ENCODE data around the gene GOLGA2. TPM values are rescaled to one million over a fixed set of nuclear protein-coding genes. Genes with fewer than 3 reads are reported as not detected.

GOLGA2 gene
- total and polyA plus RNA-seq, 2 of the 13 experiments (the other 11 are each of a cell fraction or from before 2014, with no cell fraction given) = 45.3 to 45.8 TPM

GRCh38 chr9:128296340-128297220, 20.8 kb upstream of the GOLGA2 start (continued):
- TF ChIP-seq, protein P1, sequence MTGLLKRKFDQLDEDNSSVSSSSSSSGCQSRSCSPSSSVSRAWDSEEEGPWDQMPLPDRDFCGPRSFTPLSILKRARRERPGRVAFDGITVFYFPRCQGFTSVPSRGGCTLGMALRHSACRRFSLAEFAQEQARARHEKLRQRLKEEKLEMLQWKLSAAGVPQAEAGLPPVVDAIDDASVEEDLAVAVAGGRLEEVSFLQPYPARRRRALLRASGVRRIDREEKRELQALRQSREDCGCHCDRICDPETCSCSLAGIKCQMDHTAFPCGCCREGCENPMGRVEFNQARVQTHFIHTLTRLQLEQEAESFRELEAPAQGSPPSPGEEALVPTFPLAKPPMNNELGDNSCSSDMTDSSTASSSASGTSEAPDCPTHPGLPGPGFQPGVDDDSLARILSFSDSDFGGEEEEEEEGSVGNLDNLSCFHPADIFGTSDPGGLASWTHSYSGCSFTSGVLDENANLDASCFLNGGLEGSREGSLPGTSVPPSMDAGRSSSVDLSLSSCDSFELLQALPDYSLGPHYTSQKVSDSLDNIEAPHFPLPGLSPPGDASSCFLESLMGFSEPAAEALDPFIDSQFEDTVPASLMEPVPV (CRISPR knock-in tag; IDR thresholded peaks at IDR 0.05) = no peak
- TF ChIP-seq ATF4 (CRISPR knock-in tag; IDR thresholded peaks at IDR 0.05) (no peak), ZNF230 (CRISPR knock-in tag; IDR thresholded peaks at IDR 0.05) (no peak), LCORL (IDR thresholded peaks at IDR 0.05) (no peak), LCORL (CRISPR knock-in tag; IDR thresholded peaks at IDR 0.05) (no peak), GATAD2A (CRISPR knock-in tag; IDR thresholded peaks at IDR 0.05) (peak; percentile 72), MIER3 (CRISPR knock-in tag; IDR thresholded peaks at IDR 0.05; ENCODE audit: borderline replicate concordance) (no peak), RARG (CRISPR knock-in tag; IDR thresholded peaks at IDR 0.05; ENCODE audit: low read depth) (no peak), ARID2 (CRISPR knock-in tag; IDR thresholded peaks at IDR 0.05; ENCODE audit: borderline replicate concordance) (no peak), SYNCRIP (IDR thresholded peaks at IDR 0.05; ENCODE audit: insufficient read depth, low read depth, low read length) (no peak), TERF1 (CRISPR knock-in tag; IDR thresholded peaks at IDR 0.05) (no peak), ZNF570 (CRISPR knock-in tag; IDR thresholded peaks at IDR 0.05; ENCODE audit: borderline replicate concordance) (no peak), PHF20 (CRISPR knock-in tag; IDR thresholded peaks at IDR 0.05) (0 out of 2 replicates have a peak, but pooled peaks have one; percentile 31), JDP2 (CRISPR knock-in tag; IDR thresholded peaks at IDR 0.05; ENCODE audit: borderline replicate concordance) (no peak), SAFB2 (CRISPR knock-in tag; IDR thresholded peaks at IDR 0.05; ENCODE audit: borderline replicate concordance, low read depth) (no peak), SCMH1 (CRISPR knock-in tag; IDR thresholded peaks at IDR 0.05; ENCODE audit: borderline replicate concordance) (no peak), MATR3 (CRISPR knock-in tag; IDR thresholded peaks at IDR 0.05) (no peak), ZNF24 (IDR thresholded peaks at IDR 0.05) (no peak)
- TF ChIP-seq, protein P2, sequence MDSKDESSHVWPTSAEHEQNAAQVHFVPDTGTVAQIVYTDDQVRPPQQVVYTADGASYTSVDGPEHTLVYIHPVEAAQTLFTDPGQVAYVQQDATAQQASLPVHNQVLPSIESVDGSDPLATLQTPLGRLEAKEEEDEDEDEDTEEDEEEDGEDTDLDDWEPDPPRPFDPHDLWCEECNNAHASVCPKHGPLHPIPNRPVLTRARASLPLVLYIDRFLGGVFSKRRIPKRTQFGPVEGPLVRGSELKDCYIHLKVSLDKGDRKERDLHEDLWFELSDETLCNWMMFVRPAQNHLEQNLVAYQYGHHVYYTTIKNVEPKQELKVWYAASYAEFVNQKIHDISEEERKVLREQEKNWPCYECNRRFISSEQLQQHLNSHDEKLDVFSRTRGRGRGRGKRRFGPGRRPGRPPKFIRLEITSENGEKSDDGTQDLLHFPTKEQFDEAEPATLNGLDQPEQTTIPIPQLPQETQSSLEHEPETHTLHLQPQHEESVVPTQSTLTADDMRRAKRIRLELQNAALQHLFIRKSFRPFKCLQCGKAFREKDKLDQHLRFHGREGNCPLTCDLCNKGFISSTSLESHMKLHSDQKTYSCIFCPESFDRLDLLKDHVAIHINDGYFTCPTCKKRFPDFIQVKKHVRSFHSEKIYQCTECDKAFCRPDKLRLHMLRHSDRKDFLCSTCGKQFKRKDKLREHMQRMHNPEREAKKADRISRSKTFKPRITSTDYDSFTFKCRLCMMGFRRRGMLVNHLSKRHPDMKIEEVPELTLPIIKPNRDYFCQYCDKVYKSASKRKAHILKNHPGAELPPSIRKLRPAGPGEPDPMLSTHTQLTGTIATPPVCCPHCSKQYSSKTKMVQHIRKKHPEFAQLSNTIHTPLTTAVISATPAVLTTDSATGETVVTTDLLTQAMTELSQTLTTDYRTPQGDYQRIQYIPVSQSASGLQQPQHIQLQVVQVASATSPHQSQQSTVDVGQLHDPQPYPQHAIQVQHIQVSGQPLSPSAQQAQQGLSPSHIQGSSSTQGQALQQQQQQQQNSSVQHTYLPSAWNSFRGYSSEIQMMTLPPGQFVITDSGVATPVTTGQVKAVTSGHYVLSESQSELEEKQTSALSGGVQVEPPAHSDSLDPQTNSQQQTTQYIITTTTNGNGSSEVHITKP (CRISPR knock-in tag; IDR thresholded peaks at IDR 0.05; ENCODE audit: low read depth) = no peak

Measured in HepG2 (cell line).